SJCRH30 (cell line): ENCODE data around the gene SBDS. TPM values are rescaled to one million over a fixed set of nuclear protein-coding genes. Genes with fewer than 3 reads are reported as not detected.
A peak's percentile ranks its signal among the peaks of the same experiment; 100 is the strongest.
"Not testable (repeated sequence)": the region's sequence is repeated elsewhere in the genome, so short reads cannot be mapped to it uniquely, and the experiment has no call there.

ENCODE experiments used
- DNase-seq, 2 experiments: peaks; one replicate each; pipeline ENCODE4 v3.0.0-alpha.2; 2015 to 2020
- H3K27ac ChIP-seq: fragments of 250-450 bp; sonication (Bioruptor Pico); 2 replicates; pipeline ENCODE4 v1.5.1; 2020; ENCODE audit warnings: mild to moderate bottlenecking, moderate library complexity
- H3K27me3 ChIP-seq: fragments of 250-450 bp; sonication (Bioruptor Pico); 2 replicates; pipeline ENCODE4 v1.5.1; 2020; ENCODE audit warnings: mild to moderate bottlenecking, moderate library complexity
- H3K36me3 ChIP-seq: fragments of 250-450 bp; sonication (Bioruptor Pico); 2 replicates; pipeline ENCODE4 v1.5.1; 2020; ENCODE audit warnings: mild to moderate bottlenecking, moderate library complexity
- H3K4me1 ChIP-seq: fragments of 250-450 bp; sonication (Bioruptor Pico); 2 replicates; pipeline ENCODE4 v1.5.1; 2020; ENCODE audit warnings: mild to moderate bottlenecking, moderate library complexity
- H3K4me3 ChIP-seq: fragments of 250-450 bp; sonication (Bioruptor Pico); 2 replicates; pipeline ENCODE4 v1.5.1; 2020; ENCODE audit warnings: mild to moderate bottlenecking, moderate library complexity
- H3K9me3 ChIP-seq: fragments of 250-450 bp; sonication (Bioruptor Pico); replicated peaks from 2 replicates; pipeline ENCODE4 v1.5.1; 2020; ENCODE audit warnings: mild to moderate bottlenecking, moderate library complexity
- total RNA-seq: library from RNA; depleted of rRNA; stranded (reverse); fragments of >200 nt; shearing (Covaris generic); gene quantifications from 2 replicates; pipeline ENCODE4 v1.2.3, GENCODE V29; 2014

Gene SBDS
- total RNA-seq, 1 experiment from 2014 or later, result 97.9 TPM

DNA sequence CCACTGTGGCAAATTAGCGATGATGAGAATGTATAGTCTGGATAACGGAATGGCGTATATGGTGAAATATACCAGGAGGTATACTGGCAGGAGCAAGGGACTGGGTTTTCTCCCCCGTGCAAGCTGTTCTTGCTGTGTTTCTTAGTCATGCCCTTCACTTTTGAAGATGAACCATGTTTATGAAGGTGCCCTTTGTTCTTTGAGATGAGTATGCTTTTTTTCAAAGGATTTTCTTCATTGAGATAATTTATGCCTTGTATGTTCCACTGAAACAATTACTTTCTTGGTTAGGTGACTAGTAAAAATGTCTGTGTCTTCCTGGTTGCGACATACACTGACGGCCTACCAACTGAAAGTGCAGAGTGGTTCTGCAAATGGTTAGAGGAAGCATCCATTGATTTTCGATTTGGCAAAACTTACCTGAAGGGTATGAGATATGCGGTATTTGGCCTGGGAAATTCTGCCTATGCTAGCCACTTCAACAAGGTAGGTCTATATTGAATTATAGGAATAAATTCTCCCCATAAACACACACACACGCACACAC lies 18.8 kb upstream of the SBDS start:
- H3K4me1 ChIP-seq, H3K4me3 ChIP-seq, H3K27me3 ChIP-seq, DNase-seq, H3K27ac ChIP-seq, H3K9me3 ChIP-seq: not testable (repeated sequence)
- peaks cover 19% of the 10 kb centered on the region for H3K36me3 ChIP-seq

DNA sequence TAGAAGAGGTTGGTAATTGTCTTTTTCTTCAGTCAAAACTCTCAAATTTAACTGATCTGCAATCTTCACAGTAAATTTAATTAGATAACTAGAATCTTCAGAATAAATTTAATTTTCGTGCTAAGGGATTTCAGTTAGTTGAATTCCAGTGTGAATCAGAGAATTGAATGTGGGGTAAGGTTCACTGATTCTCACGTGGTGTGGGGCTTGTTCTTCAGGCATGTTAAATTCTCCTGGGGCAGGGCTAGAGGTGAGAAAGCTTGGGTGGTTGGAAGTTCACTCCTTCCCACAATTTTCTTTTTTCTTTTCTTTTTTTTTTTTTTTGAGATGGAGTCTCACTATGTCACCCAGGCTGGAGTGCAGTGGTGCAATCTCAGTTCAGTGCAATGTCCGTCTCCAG lies 14.3 kb upstream of the SBDS start:
- not testable (repeated sequence) for DNase-seq, H3K27me3 ChIP-seq, H3K36me3 ChIP-seq, H3K4me3 ChIP-seq, H3K4me1 ChIP-seq, H3K9me3 ChIP-seq, H3K27ac ChIP-seq

DNA sequence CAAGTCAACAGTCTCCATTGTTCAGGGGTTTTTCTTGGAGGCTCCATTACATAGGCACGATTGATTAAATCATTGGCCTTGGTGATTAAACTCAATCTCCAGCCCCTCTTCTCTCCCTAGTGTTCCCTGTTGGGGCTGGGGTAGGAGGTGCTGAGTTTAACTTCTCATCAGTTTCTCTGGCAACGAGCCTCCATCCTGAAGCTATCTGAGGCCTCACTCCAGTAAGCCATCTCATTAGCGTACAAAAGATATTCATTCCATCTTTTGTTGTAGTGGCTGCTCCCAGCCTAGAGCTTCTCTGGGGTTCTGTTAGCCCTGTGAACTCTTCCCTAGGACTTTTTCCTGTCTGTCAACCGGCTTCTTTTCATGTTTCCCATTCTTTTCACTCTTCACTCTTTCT lies 12.9 kb upstream of the SBDS start:
- Histone ChIP-seq H3K27ac (no peak overlapping the region), H3K4me1 (no peaks in the 10 kb centered on the region), H3K9me3 (no peaks in the 10 kb centered on the region), H3K27me3 (no peaks in the 10 kb centered on the region), H3K36me3 (peaks cover 6% of the 10 kb centered on the region; the same call in 1 of the 2 replicates), H3K4me3 (no peak overlapping the region)
- no peak for DNase-seq

DNA sequence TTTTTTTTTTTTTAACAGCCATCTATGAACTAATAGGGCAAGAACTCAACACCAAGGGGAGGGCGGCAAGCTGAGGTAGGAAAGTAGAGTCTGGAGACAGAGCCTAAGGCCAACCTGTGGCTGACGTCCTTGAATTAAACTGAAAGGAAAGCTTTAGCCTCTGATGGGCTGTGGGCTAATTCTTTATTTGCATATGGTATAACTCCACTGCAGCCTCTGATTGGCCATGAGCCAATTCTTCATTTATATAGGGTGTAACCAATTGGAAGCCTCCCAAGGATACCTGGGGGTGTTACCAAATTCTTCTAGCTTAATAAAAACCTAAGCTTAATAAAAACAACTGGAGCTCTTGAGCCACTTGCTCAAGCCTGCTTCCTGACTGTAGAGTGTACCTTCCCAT lies 11.6 kb upstream of the SBDS start:
- Histone ChIP-seq H3K27ac (no peak overlapping the region), H3K4me3 (no peak overlapping the region), H3K9me3 (no peaks in the 10 kb centered on the region), H3K4me1 (no peaks in the 10 kb centered on the region), H3K36me3 (peaks cover 6% of the 10 kb centered on the region; the same call in 1 of the 2 replicates), H3K27me3 (no peaks in the 10 kb centered on the region)
- no peak for DNase-seq

DNA sequence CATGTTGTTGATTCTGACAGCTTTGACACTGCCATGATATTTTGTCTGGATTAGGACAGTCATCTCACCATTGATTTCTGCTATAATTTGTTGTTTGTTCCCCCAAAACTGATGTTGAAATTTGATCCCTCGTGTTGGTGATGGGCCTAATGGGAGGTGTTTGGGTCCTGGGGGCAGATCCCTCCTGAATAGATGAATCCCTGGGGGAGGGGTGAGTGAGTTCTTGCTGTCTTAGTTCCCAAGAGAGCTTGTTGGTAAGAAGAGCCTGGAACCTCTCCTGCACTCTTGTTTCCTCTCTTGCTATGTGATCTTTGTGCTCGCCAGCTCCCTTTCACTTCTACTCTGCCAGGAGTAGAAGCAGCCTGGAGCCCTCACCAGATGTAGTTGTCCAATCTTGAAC lies 8.8 kb upstream of the SBDS start:
- H3K9me3 ChIP-seq, H3K27me3 ChIP-seq, H3K4me3 ChIP-seq, H3K4me1 ChIP-seq, H3K27ac ChIP-seq, H3K36me3 ChIP-seq, DNase-seq: not testable (repeated sequence)

DNA sequence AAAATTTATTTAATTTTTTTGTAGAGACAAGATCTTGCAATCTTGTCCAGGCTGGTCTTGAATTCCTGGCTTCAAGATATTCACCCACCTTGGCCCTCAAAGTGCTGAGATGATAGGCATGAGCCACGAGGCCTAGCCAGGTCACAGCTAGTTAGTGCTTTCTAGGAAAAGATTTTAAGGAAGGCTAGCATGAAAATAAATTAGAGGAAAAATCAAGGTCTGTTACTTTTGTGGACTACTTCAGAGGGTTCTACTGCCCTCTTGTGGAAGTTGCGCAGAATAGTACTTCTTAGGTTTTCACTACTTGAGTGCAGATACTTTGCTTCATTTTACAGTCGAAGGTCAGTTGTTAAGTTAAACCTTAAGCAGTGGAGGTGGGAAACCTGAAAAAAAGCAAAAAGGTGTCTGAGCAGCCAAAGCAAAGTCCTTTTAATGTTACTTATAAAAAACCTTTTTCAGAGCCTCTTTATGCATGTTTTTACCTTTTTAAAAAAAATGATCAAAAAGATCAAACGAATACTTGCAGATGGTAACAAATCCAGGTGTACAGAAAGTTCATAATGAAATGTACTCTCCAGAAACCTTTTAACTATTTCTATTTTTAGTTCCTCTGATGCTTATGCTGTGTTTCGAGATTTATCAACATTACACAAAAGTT lies 5.3 kb upstream of the SBDS start:
- H3K4me3 ChIP-seq, H3K4me1 ChIP-seq, H3K36me3 ChIP-seq, H3K27ac ChIP-seq, H3K9me3 ChIP-seq, H3K27me3 ChIP-seq: not testable (repeated sequence)
- DNase-seq, result peak in 1 of 2 experiments; percentile 40

DNA sequence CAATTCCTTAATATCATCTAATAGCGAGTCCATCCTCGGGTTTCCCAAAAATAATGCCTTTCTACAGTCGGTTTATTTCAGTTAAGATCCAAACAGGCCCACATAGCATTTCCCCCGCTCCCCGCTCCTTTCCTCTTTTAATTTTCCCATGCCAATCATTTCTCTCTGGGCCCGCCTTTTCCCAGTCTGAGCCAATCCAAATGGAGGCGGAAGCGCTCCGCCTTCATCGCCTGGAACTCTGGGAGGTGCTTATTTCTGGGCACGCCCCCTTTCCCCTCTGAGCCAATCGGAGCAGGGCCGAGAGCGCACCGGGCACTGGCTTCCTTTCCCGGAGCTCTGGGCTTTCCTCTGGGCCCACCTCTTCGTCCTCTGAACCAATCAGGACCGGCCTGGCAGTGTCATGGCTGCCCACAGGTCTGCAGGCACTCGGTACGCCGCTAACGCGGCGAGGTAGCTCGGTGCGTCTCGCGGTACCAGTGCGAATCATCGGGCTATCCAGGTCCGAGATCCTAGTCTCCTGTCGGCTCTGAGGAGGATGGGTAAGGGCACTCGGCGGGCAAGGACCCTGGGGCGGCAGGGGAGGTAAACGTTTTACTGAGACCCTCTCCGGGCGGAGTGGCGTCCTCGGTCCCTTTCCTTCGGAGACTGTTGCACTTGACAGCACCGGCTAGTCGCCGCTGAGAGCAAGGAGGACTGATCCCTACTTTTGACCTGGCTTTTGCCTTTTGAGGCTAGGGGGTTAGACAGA lies 1.2 kb upstream of the SBDS start, which contains the start of gene TYW1:
TSS of gene TYW1 (plus strand) at position 390 of the 748 bp plus-strand sequence. CDS start at position 536, 146 bp downstream.
- not testable (repeated sequence) for H3K4me1 ChIP-seq, H3K9me3 ChIP-seq, H3K27me3 ChIP-seq
- peak within 1 kb of the TSS; percentile 100 for H3K4me3 ChIP-seq
- H3K36me3 ChIP-seq, result peaks cover 11% of the 10 kb centered on the region
- DNase-seq, result peak; percentile 99
- peak within 1 kb of the TSS; percentile 33; the same call in 1 of the 2 replicates for H3K27ac ChIP-seq

DNA sequence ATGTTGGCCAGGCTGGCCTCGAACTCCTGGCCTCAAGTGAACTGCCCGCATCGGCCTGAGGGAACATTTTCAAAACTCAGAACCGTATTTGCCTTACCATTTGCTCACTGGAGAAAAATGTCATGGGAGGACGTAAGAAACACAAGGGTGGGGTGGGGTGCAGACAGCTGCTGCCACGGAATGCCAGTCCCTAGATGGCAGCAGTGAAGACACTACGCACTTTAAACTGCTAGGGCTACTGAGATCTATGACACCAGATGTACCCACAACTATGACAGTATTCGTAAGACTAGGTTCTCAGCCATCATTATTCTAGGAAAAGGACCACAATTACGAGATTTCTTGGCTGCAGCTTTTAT lies 716 bp downstream of the SBDS start:
- H3K27me3 ChIP-seq, H3K9me3 ChIP-seq, H3K4me1 ChIP-seq: not testable (repeated sequence)
- Histone ChIP-seq H3K4me3 (peak overlapping the region; percentile 100), H3K27ac (peak overlapping the region; percentile 93), H3K36me3 (peaks cover 21% of the 10 kb centered on the region)
- peak; percentile 77 to 82 for DNase-seq

DNA sequence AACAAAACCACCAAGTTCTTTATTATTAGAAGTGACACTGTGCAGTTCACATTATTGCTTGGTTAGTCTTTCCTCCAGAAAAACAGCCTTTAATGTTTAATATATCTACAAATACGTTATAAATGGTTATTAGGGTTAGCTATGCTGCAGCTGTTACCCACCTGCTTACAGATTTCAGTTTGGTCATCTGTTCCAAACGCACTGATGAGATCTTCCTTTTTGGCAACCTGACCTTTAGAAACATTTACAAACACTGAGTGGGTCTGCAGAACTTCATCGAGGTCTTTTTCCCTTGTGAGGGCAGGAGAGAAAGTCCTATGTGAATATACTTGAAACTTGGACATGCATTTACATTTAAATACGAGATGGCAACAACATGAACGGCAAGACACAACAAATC lies 1.3 kb downstream of the SBDS start:
- H3K4me1 ChIP-seq, H3K27me3 ChIP-seq, H3K9me3 ChIP-seq: not testable (repeated sequence)
- Histone ChIP-seq H3K27ac (peak overlapping the region; percentile 93), H3K36me3 (peaks cover 24% of the 10 kb centered on the region), H3K4me3 (peak overlapping the region; percentile 100)
- DNase-seq, result peak; percentile 9 to 51

DNA sequence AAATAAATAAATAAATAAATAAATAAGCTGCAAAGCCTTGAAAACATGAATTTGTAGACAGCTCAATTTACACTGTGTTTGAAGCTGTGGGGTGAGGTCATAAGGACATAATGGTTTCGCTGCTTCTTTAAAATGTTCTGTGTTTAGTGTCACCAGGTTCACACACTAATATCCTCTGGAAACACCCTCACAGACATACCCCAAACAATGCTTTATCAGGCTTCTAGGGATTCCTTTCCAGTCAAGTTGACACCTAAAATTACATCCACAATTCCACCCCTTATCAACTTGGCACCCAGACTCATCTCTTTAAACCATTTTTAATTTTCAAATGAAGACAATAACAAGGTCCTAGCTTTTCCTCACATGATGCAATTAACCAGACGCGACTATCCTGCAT lies 5.8 kb downstream of the SBDS start:
- H3K4me1 ChIP-seq, H3K4me3 ChIP-seq, H3K9me3 ChIP-seq, H3K27me3 ChIP-seq, H3K27ac ChIP-seq, DNase-seq: not testable (repeated sequence)
- H3K36me3 ChIP-seq, result peaks cover 32% of the 10 kb centered on the region

DNA sequence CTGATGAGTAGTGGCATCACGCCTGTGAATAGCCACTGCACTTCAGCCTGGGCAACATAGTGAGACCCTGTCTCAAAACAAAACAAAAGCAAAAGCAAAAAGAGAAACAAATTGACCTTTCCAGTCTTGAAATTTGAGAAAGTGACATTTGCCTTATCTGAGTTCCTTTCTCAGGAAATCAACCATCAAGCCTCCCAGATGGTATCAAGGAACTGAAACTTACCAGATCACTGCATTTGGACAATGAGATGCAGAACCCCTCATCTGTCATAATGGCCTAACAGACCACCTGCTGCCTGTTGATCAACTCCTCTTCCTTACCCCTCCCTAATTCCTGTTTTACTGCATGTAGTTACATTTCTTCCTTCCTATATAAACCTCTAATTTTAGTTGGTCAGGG lies 15.1 kb downstream of the SBDS start:
- not testable (repeated sequence) for H3K27ac ChIP-seq, H3K4me3 ChIP-seq
- peaks cover 11% of the 10 kb centered on the region for H3K9me3 ChIP-seq

DNA sequence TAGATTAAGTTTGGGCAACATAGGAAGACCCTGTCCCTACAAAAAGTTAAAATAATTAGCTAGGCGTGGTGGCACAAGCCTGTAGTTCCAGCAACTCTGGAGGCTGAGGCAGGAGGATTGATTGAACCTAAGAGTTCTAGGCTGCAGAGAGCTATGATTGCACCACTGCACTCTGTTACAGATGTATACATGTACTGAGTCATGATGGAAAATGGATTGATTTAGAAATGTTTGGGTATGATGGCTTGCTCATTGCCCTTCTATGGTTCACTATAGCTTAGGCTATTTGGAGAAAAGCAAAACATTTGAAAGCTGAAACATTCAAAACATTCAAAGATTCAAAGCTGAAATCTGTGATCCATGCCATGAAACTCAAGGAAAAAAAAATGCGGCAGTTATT lies 16.4 kb downstream of the SBDS start:
- H3K36me3 ChIP-seq, H3K4me3 ChIP-seq, H3K27me3 ChIP-seq, H3K4me1 ChIP-seq, DNase-seq, H3K27ac ChIP-seq: not testable (repeated sequence)
- H3K9me3 ChIP-seq, result peaks cover 11% of the 10 kb centered on the region

More for the DNA sequence above, 15.1 kb downstream of the SBDS start:
- H3K27me3 ChIP-seq, DNase-seq, H3K36me3 ChIP-seq, H3K4me1 ChIP-seq: not testable (repeated sequence)

DNA sequence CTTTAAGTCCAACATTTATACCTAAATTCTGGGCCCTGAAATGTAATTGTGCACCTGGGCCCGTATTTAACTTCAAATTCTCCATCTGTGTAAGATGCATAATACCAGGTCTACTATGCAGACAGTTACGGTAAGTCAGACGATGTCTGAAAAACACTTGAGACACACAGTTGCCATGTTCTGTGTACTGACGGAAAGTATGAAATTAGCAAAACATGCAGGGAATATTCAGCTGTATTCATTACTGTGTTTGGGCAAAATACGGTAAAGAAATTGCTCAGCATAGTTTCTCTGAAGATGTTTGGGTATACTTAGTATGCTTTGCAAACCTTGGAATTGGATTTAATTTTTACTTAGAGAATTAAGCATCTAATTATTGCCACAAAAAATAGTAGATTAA lies 17.1 kb downstream of the SBDS start:
- H3K4me1 ChIP-seq, H3K27me3 ChIP-seq, DNase-seq, H3K36me3 ChIP-seq, H3K27ac ChIP-seq, H3K4me3 ChIP-seq: not testable (repeated sequence)
- H3K9me3 ChIP-seq, result peaks cover 11% of the 10 kb centered on the region

DNA sequence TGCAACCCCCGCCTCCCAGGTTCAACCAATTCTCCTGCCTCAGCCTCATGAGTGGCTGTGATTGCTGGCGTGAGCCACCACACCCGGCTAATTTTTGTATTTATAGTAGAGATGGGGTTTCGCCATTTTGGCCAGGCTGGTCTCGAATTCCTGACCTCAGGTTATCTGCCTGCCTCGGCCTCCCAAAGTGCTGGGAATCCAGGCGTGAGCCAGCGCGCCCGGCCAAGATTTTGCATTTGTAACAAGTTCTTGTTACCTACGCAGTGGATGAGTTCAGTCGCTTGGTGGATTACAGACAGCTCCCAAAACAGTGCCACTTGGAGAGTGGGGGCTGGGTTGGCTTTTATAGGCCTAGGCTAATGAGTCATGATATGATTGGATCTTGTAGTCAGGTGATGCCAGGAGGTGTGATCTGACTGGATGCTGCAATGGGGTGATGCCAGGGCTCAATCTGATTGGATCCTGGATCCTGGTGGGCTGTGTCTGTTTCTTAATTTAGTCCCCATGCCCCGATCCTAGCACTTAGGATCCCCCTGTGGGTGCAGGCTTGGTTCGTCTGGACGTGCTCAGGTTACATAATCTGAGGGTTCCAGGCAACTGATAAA lies 20.3 kb downstream of the SBDS start:
- H3K27ac ChIP-seq, result no peak overlapping the region
- H3K4me1 ChIP-seq, result no peaks in the 10 kb centered on the region
- peak; percentile 53 to 66 for DNase-seq

DNA sequence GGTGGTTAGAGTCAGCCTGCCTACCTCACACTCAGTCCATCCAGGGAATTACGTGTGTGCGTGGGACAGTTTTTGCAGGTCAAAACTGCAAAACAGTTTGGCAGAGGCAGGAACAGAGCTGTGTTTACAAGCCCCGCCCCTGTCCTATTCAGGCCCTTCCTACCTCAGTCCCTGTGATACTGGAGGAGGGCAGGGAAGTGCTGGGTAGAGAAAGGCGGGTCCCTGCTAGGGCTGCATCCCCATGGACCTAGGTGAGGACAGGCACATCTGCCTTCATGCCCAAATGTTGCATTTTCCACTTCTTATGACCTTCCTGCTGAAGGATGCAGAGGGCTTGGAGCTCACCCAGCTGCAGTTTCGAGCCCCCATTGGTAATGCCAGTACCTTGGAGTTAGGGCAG lies 25.1 kb downstream of the SBDS start:
- DNase-seq, result no peak
- H3K4me3 ChIP-seq, result no peak overlapping the region
- H3K27me3 ChIP-seq, result no peaks in the 10 kb centered on the region
- no peaks in the 10 kb centered on the region for H3K4me1 ChIP-seq
- no peaks in the 10 kb centered on the region for H3K9me3 ChIP-seq
- no peaks in the 10 kb centered on the region for H3K36me3 ChIP-seq
- H3K27ac ChIP-seq, result no peak overlapping the region

More for the DNA sequence above, 20.3 kb downstream of the SBDS start:
- Histone ChIP-seq H3K36me3 (no peaks in the 10 kb centered on the region), H3K27me3 (no peaks in the 10 kb centered on the region), H3K9me3 (peaks cover 6% of the 10 kb centered on the region), H3K4me3 (no peak overlapping the region)
